ENCODE results near the gene RAB11FIP3. TPM values are rescaled to one million over a fixed set of nuclear protein-coding genes. Genes with fewer than 3 reads are reported as not detected.

RAB11FIP3 gene
- total RNA-seq, 1 experiment from 2014 or later: 37.1 TPM

DNA sequence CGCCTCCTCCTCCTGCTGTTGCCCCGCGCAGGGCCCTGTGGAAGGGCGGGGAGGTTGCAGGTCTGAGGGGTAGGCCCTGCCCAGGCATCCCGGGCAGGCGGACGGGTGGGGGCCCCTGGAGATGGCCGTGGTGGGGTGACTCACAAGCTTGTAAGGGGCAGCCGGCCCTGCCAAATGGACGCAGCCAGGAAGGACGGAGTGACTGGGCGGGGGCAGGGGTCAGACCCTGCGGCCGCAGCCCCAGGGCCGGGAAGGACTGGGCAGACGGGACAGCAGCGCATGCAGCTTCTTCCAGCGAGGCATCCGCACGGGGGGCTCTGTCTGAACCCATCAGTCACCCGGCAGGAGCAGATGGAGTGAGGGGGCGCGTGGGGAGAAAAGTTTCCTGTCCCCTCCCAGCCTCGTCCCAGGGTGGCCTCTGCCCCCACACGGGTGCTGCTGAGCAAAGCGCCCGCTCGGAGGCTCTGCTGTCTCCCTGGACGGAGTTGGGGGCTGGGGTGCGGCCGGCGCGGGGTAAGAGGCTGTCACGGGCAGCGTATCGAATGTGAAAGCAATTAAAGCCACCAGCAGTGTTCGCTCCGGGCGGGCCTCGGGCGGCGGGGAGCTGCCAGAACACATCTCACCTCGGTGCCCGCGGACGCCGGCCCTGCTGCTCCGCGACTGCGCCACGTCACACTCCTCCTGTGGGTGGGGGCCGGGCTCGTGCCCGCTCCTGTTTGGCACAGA, 129.4 kb downstream of the RAB11FIP3 start:
- H3K27ac Mint-ChIP-seq: no peak overlapping the region
- TF ChIP-seq, protein P1, sequence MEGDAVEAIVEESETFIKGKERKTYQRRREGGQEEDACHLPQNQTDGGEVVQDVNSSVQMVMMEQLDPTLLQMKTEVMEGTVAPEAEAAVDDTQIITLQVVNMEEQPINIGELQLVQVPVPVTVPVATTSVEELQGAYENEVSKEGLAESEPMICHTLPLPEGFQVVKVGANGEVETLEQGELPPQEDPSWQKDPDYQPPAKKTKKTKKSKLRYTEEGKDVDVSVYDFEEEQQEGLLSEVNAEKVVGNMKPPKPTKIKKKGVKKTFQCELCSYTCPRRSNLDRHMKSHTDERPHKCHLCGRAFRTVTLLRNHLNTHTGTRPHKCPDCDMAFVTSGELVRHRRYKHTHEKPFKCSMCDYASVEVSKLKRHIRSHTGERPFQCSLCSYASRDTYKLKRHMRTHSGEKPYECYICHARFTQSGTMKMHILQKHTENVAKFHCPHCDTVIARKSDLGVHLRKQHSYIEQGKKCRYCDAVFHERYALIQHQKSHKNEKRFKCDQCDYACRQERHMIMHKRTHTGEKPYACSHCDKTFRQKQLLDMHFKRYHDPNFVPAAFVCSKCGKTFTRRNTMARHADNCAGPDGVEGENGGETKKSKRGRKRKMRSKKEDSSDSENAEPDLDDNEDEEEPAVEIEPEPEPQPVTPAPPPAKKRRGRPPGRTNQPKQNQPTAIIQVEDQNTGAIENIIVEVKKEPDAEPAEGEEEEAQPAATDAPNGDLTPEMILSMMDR (conservative IDR thresholded peaks at IDR 0.05): no peak
- no peak overlapping the region for H3K4ac ChIP-seq (ENCODE audit: low read depth, low read length)
- H3K79me1 ChIP-seq (ENCODE audit: insufficient read depth, low read depth, low read length, poor library complexity, severe bottlenecking): no peaks in the 10 kb centered on the region
- no peak overlapping the region for H3K4me2 ChIP-seq (ENCODE audit: insufficient read depth, insufficient read length, low read length)
- no peaks in the 10 kb centered on the region for H3K4me1 ChIP-seq (ENCODE audit: insufficient read depth, low read length)
- H3K27me3 ChIP-seq (ENCODE audit: insufficient read depth, low read length): peaks cover 2% of the 10 kb centered on the region; the same call in 1 of the 2 replicates
- DNase-seq: no peak
- no peak overlapping the region for H3K18ac ChIP-seq (ENCODE audit: insufficient read length, low read depth, low read length)
- H4K5ac ChIP-seq (ENCODE audit: insufficient read length, low read depth, low read length): no peak overlapping the region
- H2BK5ac ChIP-seq (ENCODE audit: insufficient read length, low read length): no peak overlapping the region
- H3K4me1 Mint-ChIP-seq: no peaks in the 10 kb centered on the region
- no peak overlapping the region for H2AK5ac ChIP-seq (ENCODE audit: insufficient read length, low read length)
- no peak overlapping the region for H2BK120ac ChIP-seq (ENCODE audit: low read depth, low read length, poor library complexity, severe bottlenecking)
- H3K36me3 Mint-ChIP-seq (ENCODE audit: insufficient read depth in 1 of 3, low read depth in 3 of 3): peaks cover 0 to 6% (median 2%) of the 10 kb centered on the region in 3 experiments; a peak in 3 of 7 replicates
- H2BK20ac ChIP-seq (ENCODE audit: low read depth, low read length, poor library complexity, severe bottlenecking): no peak overlapping the region
- no peak overlapping the region for H3T11ph ChIP-seq (ENCODE audit: low read length)
- H2BK12ac ChIP-seq (ENCODE audit: insufficient read length, low read depth, low read length): no peak overlapping the region
- H3K79me2 ChIP-seq (ENCODE audit: insufficient read depth, low read length): no peaks in the 10 kb centered on the region
- H3K9me3 ChIP-seq (ENCODE audit: control insufficient read depth, low read depth, low read length): no peaks in the 10 kb centered on the region
- no peak overlapping the region for H3K9ac ChIP-seq (ENCODE audit: extremely low read depth, insufficient read length, low read length)
- no peak overlapping the region for H3K27ac ChIP-seq (ENCODE audit: insufficient read length, low read depth, low read length)
- no peak overlapping the region for H3K14ac ChIP-seq (ENCODE audit: insufficient read depth, low read length)
- H3K56ac ChIP-seq (ENCODE audit: insufficient read length, low read depth, low read length): no peak overlapping the region
- H3K23ac ChIP-seq (ENCODE audit: insufficient read length, low read depth, low read length): no peak overlapping the region
- H3K27me3 Mint-ChIP-seq (ENCODE audit: low read depth): peaks cover 21% of the 10 kb centered on the region
- H3K4me3 Mint-ChIP-seq: no peak overlapping the region
- no CpG with 5 or more reads among the region's 54 CpGs for WGBS (ENCODE audit: extremely low coverage, insufficient read length, low lambda C conversion rate)
- H2AFZ ChIP-seq (ENCODE audit: low read length): no peak overlapping the region
- no peak overlapping the region for H4K91ac ChIP-seq (ENCODE audit: insufficient read length, low read depth, low read length)
- H4K20me1 ChIP-seq (ENCODE audit: control insufficient read depth, insufficient read depth, insufficient read length): no peaks in the 10 kb centered on the region
- no peak overlapping the region for H4K8ac ChIP-seq (replicated peaks; ENCODE audit: insufficient read length, low read depth, low read length)
- no peaks in the 10 kb centered on the region for H3K9me3 Mint-ChIP-seq
- H2BK15ac ChIP-seq (ENCODE audit: low read depth, low read length): no peak overlapping the region
- H3K23me2 ChIP-seq (ENCODE audit: insufficient read length, low read depth, low read length, poor library complexity, severe bottlenecking): no peaks in the 10 kb centered on the region
